Erythroblast (primary cell): ENCODE measurements around the gene DCBLD1.

ENCODE experiments used
- GATA1 ChIP-seq: IDR thresholded peaks from 2 replicates; pipeline ENCODE4 v1.6.1; 2011; ENCODE audit warnings: low read depth, mild to moderate bottlenecking, control low read depth, low read length, moderate library complexity
- POLR2A ChIP-seq: IDR thresholded peaks from 2 replicates; pipeline ENCODE4 v1.6.1; 2011; ENCODE audit warnings: mild to moderate bottlenecking, low read length

GRCh38 chr6:117451671-117452070, 30.8 kb upstream of the DCBLD1 start:
- no peak for TF ChIP-seq POLR2A
- TF ChIP-seq GATA1: no peak
